Tibial nerve (tissue), 4 donors: ENCODE data around the gene CCDC40. TPM values are rescaled to one million over a fixed set of nuclear protein-coding genes. Genes with fewer than 3 reads are reported as not detected.

Experiments
- DNase-seq, 2 donors: peaks; one replicate each; pipeline ENCODE4 v3.0.0-alpha.2; 2019; ENCODE audit warnings: low spot score in 2 of 2
- H3K27ac ChIP-seq, 4 donors: fragments of 200-600 bp; sonication (generic) in 3 of 4; one replicate each; pipeline ENCODE4 v1.5.1; 2017 to 2019; ENCODE audit warnings: mild to moderate bottlenecking in 1 of 4
- H3K27me3 ChIP-seq, 2 donors: fragments of 200-600 bp; sonication (generic) in 1 of 2; one replicate each; pipeline versions ENCODE4 v1.5.1 to v1.6.0; 2017 to 2019
- H3K36me3 ChIP-seq, 3 donors: fragments of 200-600 bp; sonication (generic); one replicate each; pipeline ENCODE4 v1.5.1; 2018 to 2019
- H3K4me1 ChIP-seq, 4 donors: fragments of 200-600 bp; sonication (generic) in 3 of 4; one replicate each; pipeline ENCODE4 v1.5.1; 2017 to 2019
- H3K4me3 ChIP-seq, 4 donors: fragments of 200-600 bp; sonication (generic) in 3 of 4; one replicate each; pipeline ENCODE4 v1.5.1; 2017 to 2019; ENCODE audit warnings: mild to moderate bottlenecking in 1 of 4, moderate library complexity in 1 of 4
- H3K9me3 ChIP-seq, 4 donors: fragments of 200-600 bp; sonication (generic) in 3 of 4; one replicate each; pipeline ENCODE4 v1.5.1; 2017 to 2019
- EP300 ChIP-seq, 2 donors: sonication (generic); formaldehyde crosslinking; IDR thresholded peaks; one replicate each; pipeline ENCODE4 v1.6.1; 2017; ENCODE audit warnings: antibody characterized with exemption in 2 of 2, mild to moderate bottlenecking in 1 of 2
- POLR2A ChIP-seq, 2 donors: fragments of 450-650 bp; IDR thresholded peaks; one replicate each; pipeline ENCODE4 v1.6.1; 2017; ENCODE audit warnings: antibody characterized with exemption in 2 of 2, mild to moderate bottlenecking in 2 of 2, moderate library complexity in 2 of 2
- WGBS, 2 donors: methylation state at CpG; one replicate each; pipeline ENCODE4 v1.1.5; 2018; 5-methylcytosine and 5-hydroxymethylcytosine counted together
- total RNA-seq, 4 donors: library from RNA; depleted of rRNA; stranded (reverse); fragments of >200 nt; gene quantifications; one replicate each; pipeline ENCODE4 v1.1.0, GENCODE V29; 2016
- TF ChIP-seq, protein P1 (sequence below), 5 experiments: fragments of 200-600 bp in 3 of 5; fragments of 450-650 bp in 2 of 5; sonication (generic) in 3 of 5; IDR thresholded peaks; one replicate each; pipeline ENCODE4 v1.5.1; 2016 to 2019; ENCODE audit warnings: antibody characterized with exemption in 5 of 5, mild to moderate bottlenecking in 3 of 5, moderate library complexity in 2 of 5

CCDC40 gene
- total RNA-seq, 4 donors from 2014 or later: 7.1 to 13.8 (median 12.0) TPM

- Histone ChIP-seq H3K36me3 (peaks cover 0 to 54% (median 0%) of the 10 kb centered on the region in 3 donors), H3K27ac (no peak overlapping the region), H3K27me3 (no peaks in the 10 kb centered on the region), H3K4me1 (peaks cover 0 to 12% (median 7%) of the 10 kb centered on the region in 4 donors), H3K9me3 (no peaks in the 10 kb centered on the region), H3K4me3 (no peak overlapping the region)
- TF ChIP-seq EP300 (IDR thresholded peaks at IDR 0.05) (no peak), POLR2A (IDR thresholded peaks at IDR 0.05) (no peak)
- WGBS, 2 donors: 91 to 94% methylated on average over 26 of the region's 26 CpGs
- DNase-seq: no peak
Observed at GRCh38 chr17:80002070-80002641, 34.3 kb upstream of the CCDC40 start.

- Histone ChIP-seq H3K9me3 (no peaks in the 10 kb centered on the region), H3K27me3 (no peaks in the 10 kb centered on the region), H3K36me3 (peaks cover 0 to 61% (median 0%) of the 10 kb centered on the region in 3 donors), H3K4me1 (peaks cover 0 to 12% (median 7%) of the 10 kb centered on the region in 4 donors), H3K4me3 (no peak overlapping the region), H3K27ac (no peak overlapping the region)
- DNase-seq: no peak
- no peak for TF ChIP-seq EP300 (IDR thresholded peaks at IDR 0.05)
- TF ChIP-seq, protein P1, sequence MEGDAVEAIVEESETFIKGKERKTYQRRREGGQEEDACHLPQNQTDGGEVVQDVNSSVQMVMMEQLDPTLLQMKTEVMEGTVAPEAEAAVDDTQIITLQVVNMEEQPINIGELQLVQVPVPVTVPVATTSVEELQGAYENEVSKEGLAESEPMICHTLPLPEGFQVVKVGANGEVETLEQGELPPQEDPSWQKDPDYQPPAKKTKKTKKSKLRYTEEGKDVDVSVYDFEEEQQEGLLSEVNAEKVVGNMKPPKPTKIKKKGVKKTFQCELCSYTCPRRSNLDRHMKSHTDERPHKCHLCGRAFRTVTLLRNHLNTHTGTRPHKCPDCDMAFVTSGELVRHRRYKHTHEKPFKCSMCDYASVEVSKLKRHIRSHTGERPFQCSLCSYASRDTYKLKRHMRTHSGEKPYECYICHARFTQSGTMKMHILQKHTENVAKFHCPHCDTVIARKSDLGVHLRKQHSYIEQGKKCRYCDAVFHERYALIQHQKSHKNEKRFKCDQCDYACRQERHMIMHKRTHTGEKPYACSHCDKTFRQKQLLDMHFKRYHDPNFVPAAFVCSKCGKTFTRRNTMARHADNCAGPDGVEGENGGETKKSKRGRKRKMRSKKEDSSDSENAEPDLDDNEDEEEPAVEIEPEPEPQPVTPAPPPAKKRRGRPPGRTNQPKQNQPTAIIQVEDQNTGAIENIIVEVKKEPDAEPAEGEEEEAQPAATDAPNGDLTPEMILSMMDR (IDR thresholded peaks at IDR 0.05): no peak
- WGBS, 2 donors: 91 to 92% methylated on average over 29 to 30 of the region's 30 CpGs
Observed at GRCh38 chr17:80002690-80003490, 33.6 kb upstream of the CCDC40 start.

GRCh38 chr17:80003969-80004368 lies 32.5 kb upstream of the CCDC40 start:
- H3K9me3 ChIP-seq: no peaks in the 10 kb centered on the region
- no peak for DNase-seq
- no peak overlapping the region for H3K27ac ChIP-seq
- no peak for TF ChIP-seq EP300 (IDR thresholded peaks at IDR 0.05)
- TF ChIP-seq, protein P1 (IDR thresholded peaks at IDR 0.05): no peak
- no peak for TF ChIP-seq POLR2A (IDR thresholded peaks at IDR 0.05)
- no peaks in the 10 kb centered on the region for H3K27me3 ChIP-seq
- H3K36me3 ChIP-seq: peaks cover 0 to 62% (median 0%) of the 10 kb centered on the region in 3 donors
- WGBS, 2 donors: 95% methylated on average over 15 of the region's 15 CpGs
- H3K4me3 ChIP-seq: no peak overlapping the region
- peaks cover 0 to 17% (median 11%) of the 10 kb centered on the region in 4 donors for H3K4me1 ChIP-seq

GRCh38 chr17:80005360-80006338 lies 30.8 kb upstream of the CCDC40 start:
- TF ChIP-seq, protein P1 (IDR thresholded peaks at IDR 0.05): peak; percentile 94 to 100 (median 95)
- no peak for TF ChIP-seq EP300 (IDR thresholded peaks at IDR 0.05)
- peaks cover 0 to 24% (median 11%) of the 10 kb centered on the region in 4 donors for H3K4me1 ChIP-seq
- H3K36me3 ChIP-seq: peaks cover 0 to 66% (median 0%) of the 10 kb centered on the region in 3 donors
- no peak overlapping the region for H3K27ac ChIP-seq
- DNase-seq: no peak
- H3K4me3 ChIP-seq: no peak overlapping the region
- H3K9me3 ChIP-seq: no peaks in the 10 kb centered on the region
- 51 to 55% methylated on average over 37 of the region's 37 CpGs for WGBS, 2 donors
- H3K27me3 ChIP-seq: no peaks in the 10 kb centered on the region

DNA sequence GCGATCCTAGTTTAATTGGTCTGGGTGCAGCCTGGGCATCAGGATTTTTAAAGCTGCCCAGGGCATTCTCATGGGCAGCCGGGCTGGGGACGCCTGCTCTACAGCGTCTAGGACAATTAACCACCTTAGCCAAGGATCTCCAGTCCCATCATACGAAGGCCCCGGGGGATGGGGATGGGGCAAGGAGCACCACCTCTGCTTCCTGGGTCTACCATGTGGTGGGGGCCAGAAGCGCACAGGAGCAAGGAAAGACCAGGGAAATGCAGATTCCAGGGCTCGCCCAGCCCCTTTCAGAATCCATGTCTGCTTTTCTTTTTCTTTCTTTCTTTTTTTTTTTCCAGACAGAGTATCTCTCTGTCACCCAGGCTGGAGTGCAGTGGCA lies 30.1 kb upstream of the CCDC40 start:
- WGBS, 2 donors: 52 to 70% methylated on average over 8 of the region's 8 CpGs
- Histone ChIP-seq H3K9me3 (no peaks in the 10 kb centered on the region), H3K27ac (no peak overlapping the region), H3K27me3 (no peaks in the 10 kb centered on the region), H3K36me3 (peaks cover 0 to 64% (median 0%) of the 10 kb centered on the region in 3 donors), H3K4me3 (no peak overlapping the region), H3K4me1 (peaks cover 0 to 24% (median 11%) of the 10 kb centered on the region in 4 donors)
- TF ChIP-seq POLR2A (IDR thresholded peaks at IDR 0.05): no peak
- no peak for DNase-seq
